ENCODE results near the gene CRADD.
A peak's percentile ranks its signal among the peaks of the same experiment; 100 is the strongest.

Gene CRADD

DNA sequence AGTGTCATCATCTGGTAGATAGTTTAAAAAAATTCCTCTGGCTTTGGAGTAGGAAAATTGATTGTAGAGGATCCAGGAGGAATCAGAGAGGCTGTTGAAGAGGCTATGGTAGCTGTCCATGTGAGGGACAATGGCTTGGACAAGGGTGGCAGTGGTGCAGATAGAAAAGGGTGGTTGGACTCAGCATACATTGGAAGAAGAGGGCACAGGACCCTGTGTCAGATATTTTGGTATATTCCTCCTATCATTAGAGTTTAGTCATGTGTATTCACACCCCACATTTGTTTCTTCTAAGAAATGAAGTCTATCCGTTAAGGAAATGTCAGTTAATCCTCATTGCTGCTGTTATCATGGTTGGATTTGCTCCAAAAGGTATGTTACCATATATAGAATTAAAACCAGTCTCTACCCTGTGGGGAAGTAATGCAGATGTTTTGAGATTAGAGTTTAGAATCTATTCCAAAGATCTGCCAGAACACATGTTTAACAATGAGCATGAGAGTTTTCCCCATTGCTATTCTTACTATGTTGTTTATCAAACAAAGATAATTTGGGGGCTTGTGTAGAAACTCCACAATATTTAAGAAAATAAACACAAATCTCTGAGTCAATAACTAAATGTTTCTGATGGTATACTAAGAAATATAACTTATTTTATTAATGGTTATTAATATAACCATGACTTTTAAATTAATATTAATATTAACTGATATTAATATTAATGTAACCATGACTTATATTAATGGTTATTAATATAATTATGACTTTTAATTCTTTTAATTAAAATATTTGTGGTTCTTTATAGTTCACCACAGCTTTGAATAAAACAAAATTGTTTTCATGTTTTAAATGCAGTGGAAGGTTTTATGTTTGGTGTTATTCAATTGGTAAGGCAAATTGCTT, 80.9 kb downstream of the CRADD start:
- no peaks in the 10 kb centered on the region for H3K9me3 ChIP-seq (ENCODE audit: control insufficient read depth, low read length)
- H3K27ac ChIP-seq = no peak overlapping the region
- H3K4me3 ChIP-seq (ENCODE audit: low read depth, low read length) = no peak overlapping the region
- no peaks in the 10 kb centered on the region for H3K27me3 ChIP-seq (ENCODE audit: control insufficient read depth, insufficient read depth, low read length)
- H2AFZ ChIP-seq = no peak overlapping the region
- no peaks in the 10 kb centered on the region for H3K36me3 ChIP-seq (ENCODE audit: control insufficient read depth, insufficient read depth, low read length)
- H3K4me2 ChIP-seq (ENCODE audit: low read length) = no peak overlapping the region
- H3K4me1 ChIP-seq = peaks cover 14% of the 10 kb centered on the region
- TF ChIP-seq, protein P1, sequence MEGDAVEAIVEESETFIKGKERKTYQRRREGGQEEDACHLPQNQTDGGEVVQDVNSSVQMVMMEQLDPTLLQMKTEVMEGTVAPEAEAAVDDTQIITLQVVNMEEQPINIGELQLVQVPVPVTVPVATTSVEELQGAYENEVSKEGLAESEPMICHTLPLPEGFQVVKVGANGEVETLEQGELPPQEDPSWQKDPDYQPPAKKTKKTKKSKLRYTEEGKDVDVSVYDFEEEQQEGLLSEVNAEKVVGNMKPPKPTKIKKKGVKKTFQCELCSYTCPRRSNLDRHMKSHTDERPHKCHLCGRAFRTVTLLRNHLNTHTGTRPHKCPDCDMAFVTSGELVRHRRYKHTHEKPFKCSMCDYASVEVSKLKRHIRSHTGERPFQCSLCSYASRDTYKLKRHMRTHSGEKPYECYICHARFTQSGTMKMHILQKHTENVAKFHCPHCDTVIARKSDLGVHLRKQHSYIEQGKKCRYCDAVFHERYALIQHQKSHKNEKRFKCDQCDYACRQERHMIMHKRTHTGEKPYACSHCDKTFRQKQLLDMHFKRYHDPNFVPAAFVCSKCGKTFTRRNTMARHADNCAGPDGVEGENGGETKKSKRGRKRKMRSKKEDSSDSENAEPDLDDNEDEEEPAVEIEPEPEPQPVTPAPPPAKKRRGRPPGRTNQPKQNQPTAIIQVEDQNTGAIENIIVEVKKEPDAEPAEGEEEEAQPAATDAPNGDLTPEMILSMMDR (IDR thresholded peaks at IDR 0.05) = no peak
- peaks cover 27% of the 10 kb centered on the region for H3K79me2 ChIP-seq
- H3K9ac ChIP-seq = no peak overlapping the region

DNA sequence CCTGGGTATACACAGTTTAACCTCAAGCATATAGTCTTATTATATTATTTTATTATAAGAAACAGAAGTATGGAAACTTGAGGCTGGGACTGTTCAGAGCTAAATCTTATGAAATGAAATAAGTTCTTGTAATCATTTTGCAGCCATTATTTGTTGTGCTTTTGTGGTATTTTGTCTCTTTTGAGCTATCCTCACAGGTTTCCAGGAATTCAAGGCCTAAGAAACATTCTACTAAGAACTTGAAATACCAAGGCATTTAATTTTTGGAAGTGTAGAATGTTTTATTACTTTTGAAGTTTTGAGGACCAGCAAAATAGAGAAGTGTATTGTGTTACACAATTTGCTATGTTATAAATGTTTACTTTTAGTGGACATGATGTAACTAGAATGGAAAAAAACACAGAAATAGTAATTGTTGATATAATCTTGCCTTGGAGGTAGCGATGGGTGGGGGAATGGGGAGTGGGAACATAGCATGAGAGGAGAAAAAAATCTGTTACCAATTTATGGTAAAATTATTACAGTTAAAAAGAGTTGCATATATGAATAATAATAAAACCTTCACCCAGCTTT, 81.7 kb downstream of the CRADD start:
- TF ChIP-seq, protein P1 (IDR thresholded peaks at IDR 0.05) = no peak
- Histone ChIP-seq H3K4me1 (peaks cover 15% of the 10 kb centered on the region), H3K27me3 (ENCODE audit: control insufficient read depth, insufficient read depth, low read length) (no peaks in the 10 kb centered on the region), H3K36me3 (ENCODE audit: control insufficient read depth, insufficient read depth, low read length) (no peaks in the 10 kb centered on the region), H3K9me3 (ENCODE audit: control insufficient read depth, low read length) (no peaks in the 10 kb centered on the region), H3K9ac (no peak overlapping the region), H3K27ac (no peak overlapping the region), H3K4me2 (ENCODE audit: low read length) (peak overlapping the region; percentile 12), H3K79me2 (peaks cover 23% of the 10 kb centered on the region), H3K4me3 (ENCODE audit: low read depth, low read length) (no peak overlapping the region), H2AFZ (no peak overlapping the region)

DNA sequence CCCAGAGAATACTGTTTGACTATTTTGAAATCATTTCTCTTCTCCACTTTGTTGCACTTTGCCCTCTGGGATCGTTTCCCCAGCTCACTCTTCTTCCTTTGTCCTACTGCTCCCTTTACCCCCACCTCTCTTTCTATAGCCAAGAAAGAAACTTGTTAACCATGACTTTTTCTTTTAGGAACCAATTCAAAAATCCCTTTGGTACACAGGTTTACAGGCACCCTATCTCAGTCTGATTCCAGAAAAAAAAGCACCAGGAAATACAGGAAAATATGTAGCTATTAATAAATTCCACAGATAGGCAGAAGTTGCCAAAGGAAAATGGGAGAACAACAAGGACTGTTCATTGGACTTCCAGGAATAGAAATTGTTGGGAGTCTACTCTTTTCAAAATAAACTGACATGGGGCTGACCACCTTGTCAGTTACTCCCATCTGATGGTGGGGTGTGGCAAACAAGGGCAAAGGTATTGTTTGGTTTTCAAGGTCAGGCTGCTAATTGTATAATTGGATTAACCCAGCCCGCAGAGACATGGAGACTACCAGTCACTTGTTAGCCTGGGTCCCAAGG, 82.4 kb downstream of the CRADD start:
- no peak overlapping the region for H3K4me3 ChIP-seq (ENCODE audit: low read depth, low read length)

DNA sequence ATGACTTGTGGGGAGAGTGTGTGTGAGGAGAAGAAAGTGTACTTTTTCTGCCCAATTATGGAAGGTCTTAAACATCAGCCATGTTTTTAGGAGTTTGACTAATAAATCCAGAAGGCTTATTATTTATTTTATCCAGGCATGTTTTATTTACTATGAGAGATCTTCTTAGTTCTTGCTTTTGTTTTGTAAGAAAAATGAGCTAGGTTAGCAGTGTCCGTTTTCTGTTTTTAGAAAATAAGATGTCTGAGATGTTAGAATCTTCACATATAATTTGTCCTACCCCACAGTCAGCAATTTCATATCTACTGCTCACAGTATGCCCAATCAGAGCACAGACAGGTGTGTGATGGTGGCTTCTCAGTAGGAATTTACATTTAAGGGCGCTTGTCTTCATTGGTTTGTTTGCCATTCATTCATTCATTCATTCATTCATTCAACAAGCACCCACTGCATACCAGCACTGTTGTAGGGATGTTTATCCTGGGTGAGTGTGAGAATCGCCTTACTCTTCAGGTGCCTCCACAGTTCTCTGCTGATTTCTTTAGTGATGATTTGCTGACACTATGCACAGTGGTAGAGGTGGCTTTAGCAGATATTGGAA, 83.2 kb downstream of the CRADD start:
- H3K4me1 ChIP-seq = peaks cover 15% of the 10 kb centered on the region
- no peaks in the 10 kb centered on the region for H3K27me3 ChIP-seq (ENCODE audit: control insufficient read depth, insufficient read depth, low read length)
- H3K9me3 ChIP-seq (ENCODE audit: control insufficient read depth, low read length) = no peaks in the 10 kb centered on the region
- H3K36me3 ChIP-seq (ENCODE audit: control insufficient read depth, insufficient read depth, low read length) = no peaks in the 10 kb centered on the region
- H3K9ac ChIP-seq = no peak overlapping the region
- no peak overlapping the region for H3K4me3 ChIP-seq (ENCODE audit: low read depth, low read length)
- no peak overlapping the region for H2AFZ ChIP-seq
- H3K79me2 ChIP-seq = peaks cover 28% of the 10 kb centered on the region
- TF ChIP-seq, protein P1 (IDR thresholded peaks at IDR 0.05) = no peak
- no peak overlapping the region for H3K27ac ChIP-seq
- no peak overlapping the region for H3K4me2 ChIP-seq (ENCODE audit: low read length)

More for the DNA sequence above, 82.4 kb downstream of the CRADD start:
- Histone ChIP-seq H3K9me3 (ENCODE audit: control insufficient read depth, low read length) (no peaks in the 10 kb centered on the region), H3K9ac (no peak overlapping the region), H3K79me2 (peaks cover 25% of the 10 kb centered on the region), H3K27me3 (ENCODE audit: control insufficient read depth, insufficient read depth, low read length) (no peaks in the 10 kb centered on the region), H3K4me2 (ENCODE audit: low read length) (no peak overlapping the region), H3K27ac (peak overlapping the region; percentile 15), H3K36me3 (ENCODE audit: control insufficient read depth, insufficient read depth, low read length) (no peaks in the 10 kb centered on the region), H3K4me1 (peaks cover 15% of the 10 kb centered on the region), H2AFZ (peak overlapping the region; percentile 25)
- TF ChIP-seq, protein P1 (IDR thresholded peaks at IDR 0.05) = no peak

Data from parathyroid adenoma (tissue), 2 donors.